HG03354 (cell line): ENCODE measurements around the gene IREB2.

Experiments
- ATAC-seq: cut with Tn5 transposase; IDR thresholded peaks from one replicate; pipeline ENCODE4 v1.9.1; 2021; ENCODE audit warnings: mild to moderate bottlenecking; ENCODE audit not compliant: unreplicated experiment, poor library complexity, severe bottlenecking

IREB2 gene, protein sequence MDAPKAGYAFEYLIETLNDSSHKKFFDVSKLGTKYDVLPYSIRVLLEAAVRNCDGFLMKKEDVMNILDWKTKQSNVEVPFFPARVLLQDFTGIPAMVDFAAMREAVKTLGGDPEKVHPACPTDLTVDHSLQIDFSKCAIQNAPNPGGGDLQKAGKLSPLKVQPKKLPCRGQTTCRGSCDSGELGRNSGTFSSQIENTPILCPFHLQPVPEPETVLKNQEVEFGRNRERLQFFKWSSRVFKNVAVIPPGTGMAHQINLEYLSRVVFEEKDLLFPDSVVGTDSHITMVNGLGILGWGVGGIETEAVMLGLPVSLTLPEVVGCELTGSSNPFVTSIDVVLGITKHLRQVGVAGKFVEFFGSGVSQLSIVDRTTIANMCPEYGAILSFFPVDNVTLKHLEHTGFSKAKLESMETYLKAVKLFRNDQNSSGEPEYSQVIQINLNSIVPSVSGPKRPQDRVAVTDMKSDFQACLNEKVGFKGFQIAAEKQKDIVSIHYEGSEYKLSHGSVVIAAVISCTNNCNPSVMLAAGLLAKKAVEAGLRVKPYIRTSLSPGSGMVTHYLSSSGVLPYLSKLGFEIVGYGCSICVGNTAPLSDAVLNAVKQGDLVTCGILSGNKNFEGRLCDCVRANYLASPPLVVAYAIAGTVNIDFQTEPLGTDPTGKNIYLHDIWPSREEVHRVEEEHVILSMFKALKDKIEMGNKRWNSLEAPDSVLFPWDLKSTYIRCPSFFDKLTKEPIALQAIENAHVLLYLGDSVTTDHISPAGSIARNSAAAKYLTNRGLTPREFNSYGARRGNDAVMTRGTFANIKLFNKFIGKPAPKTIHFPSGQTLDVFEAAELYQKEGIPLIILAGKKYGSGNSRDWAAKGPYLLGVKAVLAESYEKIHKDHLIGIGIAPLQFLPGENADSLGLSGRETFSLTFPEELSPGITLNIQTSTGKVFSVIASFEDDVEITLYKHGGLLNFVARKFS

DNA sequence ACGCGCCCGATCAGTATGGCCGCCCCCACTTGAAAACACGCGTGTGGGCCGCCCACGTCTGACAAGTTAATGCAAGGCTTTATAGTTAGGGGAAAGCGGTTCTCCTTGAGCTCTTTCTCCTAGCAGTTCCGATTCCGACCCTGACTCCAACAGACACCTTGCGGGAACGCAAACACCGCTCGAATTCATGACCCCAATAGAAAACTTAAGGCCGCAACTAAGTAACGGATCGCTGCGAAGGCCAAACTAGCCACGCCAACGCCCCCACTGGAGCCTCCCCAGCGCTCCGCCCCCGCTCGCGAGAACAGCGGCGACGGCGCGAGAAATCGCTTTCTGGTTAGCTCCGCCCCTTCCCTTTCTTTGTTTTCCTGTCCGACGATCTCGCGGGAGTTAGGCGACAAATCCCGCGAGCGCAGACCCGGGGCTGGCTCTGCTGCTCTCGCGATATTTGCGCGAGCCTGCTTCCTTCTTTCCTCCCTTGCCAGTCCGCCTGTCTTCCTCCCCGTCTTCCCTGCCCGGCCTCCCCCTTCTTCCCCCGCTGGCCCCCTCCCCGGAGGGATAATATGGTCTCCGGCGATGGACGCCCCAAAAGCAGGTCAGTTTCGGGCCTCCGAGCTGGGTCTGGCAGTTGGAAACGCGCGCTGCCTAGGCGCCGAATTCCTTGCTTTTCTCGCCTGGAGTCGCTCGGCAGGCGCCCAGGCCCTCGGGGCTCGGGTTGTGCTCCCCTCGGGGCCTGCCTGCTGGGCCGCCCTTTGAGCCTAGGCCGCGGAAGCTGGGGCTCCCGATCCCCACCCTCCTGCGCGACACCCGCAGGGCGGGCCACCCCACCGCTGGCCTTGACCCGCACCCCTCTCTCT, at the start of gene IREB2:
Gene IREB2 (plus strand): TSS at position 455 of the 857 bp plus-strand sequence. CDS start 122 bp downstream, at position 577.
- ATAC-seq, result peak; percentile 86

DNA sequence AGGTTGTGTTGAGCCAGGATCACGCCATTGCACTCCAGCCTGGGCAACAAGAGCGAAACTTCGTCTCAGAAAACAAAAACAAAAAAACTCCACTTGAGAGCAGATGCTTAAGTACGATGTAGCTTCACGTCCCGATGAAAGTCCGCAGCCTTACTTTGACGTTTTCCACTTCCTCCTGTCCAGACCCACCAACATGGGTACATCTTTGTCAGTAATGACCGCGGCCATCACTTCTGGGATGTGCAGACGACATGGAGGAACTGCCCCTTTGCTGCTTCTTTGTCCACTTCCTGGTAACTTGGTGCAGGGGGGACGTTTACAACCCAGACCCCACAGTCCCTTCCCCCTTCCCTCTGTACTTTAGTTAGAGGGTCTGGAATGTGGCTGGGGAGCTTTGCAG, 49.2 kb upstream of the IREB2 start:
- ATAC-seq, result no peak

DNA sequence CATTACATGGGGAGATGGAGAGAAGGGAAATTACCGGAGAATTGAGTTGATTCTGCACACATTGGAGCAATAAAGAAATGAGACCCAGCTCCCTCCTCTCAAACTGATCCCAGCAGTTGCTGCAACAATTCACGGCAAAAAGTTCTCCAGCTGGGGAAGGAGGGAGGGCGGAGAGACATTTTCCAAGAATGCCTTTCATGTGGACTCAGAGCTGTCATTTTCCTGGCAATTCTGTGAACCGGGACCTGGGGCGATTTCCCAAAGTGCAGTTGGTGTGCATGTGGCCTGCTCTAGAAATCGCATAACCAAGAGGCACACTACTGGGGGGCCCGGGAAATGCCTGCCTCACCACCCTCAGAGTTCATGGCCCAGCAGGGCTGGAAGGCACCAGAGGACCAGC, 48.7 kb upstream of the IREB2 start:
- ATAC-seq, result no peak

DNA sequence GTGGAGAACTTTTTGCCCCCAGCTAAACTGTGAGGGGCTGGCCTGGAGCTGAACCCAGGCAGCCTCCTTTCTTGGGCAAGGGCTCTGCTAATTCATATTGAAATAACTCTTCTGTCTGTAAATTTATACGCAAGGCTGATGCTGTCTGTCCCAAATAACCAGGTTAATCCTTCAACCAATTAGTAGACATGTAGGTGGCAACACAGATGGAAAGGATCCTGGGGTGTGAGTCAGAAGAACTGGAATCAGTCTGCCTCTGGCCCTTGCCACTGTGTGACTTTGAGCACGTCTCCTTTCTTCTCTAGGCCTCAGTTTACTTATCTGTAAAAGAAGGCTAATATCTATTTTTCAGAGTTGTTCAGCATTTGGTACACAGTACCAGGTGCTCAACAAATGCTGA, 48.3 kb upstream of the IREB2 start:
- no peak for ATAC-seq

DNA sequence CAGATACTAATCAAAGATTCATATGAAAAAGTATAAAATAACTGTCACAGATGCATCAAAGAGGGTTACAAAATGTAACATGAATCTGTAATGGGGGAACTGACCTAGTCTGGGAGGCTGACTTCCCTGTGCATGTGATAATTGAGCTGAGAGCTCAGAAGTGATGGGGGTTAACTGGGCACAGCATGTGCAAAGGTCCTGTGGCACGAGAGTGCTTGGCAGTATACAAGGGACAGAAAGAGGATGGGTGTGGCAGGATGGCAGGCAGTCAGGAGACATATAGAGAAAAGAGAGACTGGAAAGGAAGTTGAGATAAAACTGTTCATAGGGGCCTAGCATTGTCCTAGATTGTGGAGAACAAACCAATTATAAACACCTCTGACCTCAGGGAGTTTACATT, 47.8 kb upstream of the IREB2 start:
- no peak for ATAC-seq

DNA sequence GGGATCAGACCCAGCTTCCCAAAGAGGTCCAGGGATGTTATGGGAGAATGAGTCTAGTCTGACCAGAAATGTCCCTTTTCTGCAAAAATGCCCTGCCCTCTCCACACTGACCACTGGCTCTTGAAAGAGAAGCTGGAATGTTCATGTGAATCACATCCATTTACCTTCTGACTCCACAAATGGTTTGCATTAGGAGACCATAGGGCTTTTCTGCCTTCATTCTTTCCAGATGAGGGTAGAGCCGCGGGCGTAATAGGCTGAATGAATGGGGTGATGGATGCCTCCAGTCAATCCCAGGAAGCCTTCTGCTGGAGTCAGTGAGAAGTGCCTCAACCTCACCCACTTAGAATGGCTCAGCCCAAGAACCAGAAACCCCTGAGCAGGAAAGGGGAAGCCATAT, 47.2 kb upstream of the IREB2 start:
- ATAC-seq, result no peak

DNA sequence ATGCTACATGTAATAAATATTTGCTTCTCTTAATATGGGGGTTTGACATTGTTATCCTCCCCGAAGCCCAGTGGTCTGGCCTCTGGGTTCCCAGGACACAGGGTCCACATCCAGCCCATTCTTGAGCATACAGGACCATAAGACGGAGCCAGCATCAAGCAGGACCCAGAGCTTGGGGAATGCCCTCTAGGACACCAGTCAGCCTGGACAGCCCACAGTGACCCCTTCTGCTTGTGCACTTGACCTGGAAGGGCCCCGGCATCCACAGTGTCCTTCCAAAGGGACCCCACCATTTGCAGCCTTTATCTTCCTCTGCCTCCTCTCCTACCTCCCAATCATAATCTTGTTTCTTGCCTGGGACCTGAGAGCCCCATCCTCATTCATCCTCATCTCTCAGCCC, 46.2 kb upstream of the IREB2 start:
- ATAC-seq, result no peak

DNA sequence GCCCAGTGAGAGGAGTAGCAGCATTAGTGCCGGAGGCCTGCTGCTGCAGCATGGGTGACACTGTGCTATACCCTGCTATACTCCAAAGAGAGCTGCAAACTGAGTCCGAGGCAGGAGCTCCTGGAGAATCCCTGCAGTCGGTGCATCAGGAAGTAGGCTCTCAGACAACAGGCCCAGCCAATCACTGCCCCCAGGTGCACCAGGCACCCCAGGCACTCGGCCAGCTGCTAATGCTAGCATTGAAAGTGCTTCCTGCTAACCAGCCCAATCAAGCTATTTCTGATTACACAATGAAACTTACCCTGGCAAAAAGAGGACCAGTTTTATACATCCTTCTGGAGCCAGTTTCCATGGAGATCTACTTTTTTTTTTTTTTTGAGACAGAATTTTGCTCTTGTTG, 45.6 kb upstream of the IREB2 start:
- no peak for ATAC-seq

DNA sequence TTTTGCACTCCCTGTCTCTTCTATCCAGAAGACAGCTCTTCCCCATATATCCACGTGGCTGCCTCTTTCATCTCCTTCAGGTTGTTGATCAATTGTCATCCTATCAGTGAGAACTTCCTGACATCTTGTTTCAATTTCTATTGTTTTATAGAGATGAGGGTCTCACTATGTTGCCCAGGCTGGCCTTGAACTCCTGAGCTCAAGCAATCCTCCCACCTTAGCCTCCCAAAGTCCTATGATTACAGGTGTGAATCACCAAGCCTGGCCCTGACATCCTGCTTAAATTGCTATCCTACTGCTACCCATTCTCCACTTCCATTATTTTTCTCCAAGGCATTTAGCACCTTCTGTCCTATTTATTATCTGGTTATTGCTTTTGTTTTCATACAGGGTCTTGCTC, 44.9 kb upstream of the IREB2 start:
- no peak for ATAC-seq

DNA sequence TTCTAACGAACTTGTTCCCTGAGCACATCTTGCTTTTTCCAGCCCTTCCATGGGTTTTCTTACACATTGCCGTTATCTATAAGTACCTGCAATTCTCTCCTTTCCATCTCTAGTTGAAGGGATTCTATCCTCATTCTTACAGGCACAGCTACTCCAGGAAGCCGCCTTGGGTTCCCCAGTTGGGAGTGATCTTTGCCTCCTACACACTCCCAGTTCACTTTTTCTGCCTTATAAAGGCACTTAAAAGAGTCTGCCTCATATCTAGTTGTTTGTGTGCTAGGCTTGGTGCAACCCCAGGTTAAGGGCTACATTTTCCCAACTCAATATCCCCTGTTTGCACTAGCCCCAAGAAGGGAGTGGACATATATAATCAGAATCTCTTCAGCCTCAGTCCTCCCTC, 44.0 kb upstream of the IREB2 start:
- ATAC-seq, result no peak

DNA sequence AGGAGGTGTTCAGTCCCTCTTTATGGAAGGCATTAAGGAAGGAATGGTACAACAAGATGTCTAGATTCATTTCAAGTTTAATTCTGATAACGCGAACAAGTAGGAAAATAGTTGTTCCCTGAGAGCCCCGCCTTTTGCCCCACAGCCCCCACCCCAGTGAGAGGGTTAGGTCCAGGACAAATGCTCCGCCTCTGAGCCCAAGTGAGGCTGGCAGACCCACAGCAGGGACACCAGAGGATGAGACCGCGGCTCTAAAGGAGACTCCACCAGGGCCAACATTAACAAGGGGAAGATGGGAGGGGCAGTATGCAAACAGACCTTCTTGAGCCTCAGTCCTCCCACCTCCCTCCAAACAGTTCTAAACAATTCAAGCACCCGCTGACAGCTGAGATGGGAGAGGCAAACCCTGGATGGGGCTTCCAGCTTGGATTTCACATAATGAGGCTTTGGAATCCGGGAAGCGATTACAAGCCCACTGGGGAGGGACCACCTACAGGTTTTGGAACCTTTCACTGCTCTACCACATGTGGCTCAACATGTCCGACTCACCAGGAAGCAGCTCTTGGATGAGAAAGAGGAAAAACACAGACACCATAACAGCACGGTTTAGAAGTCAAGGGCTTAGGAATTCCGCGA, 42.9 kb upstream of the IREB2 start:
- no peak for ATAC-seq

DNA sequence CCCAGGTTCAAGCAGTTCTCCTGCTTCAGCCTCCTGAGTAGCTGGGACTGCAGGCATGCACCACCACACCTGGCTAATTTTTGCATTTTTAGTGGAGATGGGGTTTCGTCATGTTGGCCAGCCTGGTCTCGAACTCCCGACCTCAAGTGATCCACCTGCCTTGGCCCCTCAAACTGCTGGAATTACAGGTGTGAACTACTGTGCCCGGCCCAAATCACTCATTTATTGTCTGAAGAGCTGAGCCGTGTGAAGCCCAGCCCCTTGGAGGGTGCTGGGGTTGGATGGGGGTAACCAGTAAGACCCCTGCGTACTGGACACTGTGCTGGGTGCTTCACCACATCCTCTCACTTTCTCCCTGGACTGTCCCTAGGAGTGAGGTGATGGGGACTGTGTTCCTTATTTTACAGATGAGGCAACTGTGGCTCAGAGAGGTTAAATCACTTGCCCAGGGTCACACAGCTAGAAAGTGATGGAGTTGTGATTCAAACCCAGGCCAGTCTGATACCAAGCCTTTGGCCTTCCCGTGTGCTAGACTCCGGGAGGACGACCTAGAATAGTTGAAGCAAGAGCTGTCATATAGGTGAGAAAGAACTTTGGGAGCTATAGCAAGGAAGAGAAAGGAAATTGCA, 41.7 kb upstream of the IREB2 start:
- ATAC-seq, result no peak

DNA sequence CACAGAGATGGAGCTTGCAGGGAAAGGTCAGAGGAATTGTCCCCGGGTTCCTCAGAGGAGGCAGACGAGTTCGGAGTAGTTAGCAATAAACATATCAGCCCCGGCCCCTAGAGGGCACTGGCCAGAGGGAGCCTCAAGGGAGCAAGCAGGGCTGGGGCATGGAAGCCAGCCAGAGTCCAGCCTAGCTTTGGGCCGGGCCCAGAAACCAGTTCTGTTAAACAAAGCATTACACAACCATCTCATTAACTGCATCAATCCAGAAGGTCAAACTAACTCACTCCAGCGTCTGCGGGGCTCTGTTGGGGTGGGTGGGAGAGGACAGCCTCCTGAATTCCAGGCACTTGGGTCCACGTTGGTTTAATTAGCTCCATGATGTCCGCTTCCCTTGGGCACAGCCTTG, 41.0 kb upstream of the IREB2 start:
- ATAC-seq, result no peak

DNA sequence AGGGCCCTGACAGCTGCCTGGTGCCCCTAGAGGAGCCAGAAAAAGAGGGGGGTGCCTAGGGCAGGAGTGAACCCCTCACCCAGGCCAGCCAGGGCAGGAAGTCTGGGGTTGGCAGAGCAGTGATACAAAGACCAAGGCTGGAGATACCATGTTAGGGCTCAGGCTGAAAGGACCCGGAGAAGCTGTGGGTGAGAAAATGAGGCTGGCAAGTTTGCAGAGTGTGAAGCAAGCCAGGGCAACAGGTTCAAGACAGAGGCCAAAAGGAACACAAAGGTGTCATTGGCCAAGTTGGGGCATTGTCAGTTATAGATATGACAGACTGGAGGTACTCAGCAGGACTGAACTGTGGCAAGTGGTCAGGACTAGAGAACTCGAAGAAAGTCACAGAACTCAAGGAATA, 40.6 kb upstream of the IREB2 start:
- ATAC-seq, result no peak

DNA sequence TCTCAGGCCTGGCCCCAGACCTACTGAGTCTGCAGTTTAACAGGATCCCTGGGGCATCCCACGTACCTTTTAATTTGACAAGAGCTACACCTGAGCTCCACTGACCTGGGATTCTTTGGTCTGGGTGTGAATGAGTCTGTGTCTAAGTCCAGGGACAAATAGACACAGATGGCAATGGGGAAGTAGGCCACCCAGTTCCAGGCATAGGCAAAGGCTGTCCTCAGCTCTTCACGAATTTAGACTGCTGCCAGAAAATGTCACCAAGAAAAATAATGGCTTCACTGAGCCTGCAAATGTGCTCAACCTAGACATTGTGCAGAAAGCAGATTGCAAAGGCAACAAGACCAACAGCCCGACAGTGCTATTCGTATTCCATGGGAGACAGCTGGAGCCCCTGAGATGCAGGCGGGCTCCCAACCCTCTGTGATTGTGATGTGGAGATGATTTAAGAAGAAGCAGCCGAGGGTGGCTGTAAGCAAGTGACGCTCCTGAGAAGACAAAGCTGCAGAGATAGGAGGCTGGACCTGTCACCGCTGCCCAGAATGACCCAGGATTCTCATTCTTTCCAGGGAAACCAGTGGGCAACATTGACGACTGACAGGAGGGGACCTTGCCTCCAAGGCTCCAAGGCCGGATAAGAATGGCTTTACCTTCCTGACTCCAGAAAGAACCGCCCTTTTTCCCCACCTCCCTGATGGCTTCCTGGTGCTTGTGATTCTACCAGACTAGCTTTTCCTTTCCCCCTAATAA, 39.8 kb upstream of the IREB2 start:
- ATAC-seq, result no peak

DNA sequence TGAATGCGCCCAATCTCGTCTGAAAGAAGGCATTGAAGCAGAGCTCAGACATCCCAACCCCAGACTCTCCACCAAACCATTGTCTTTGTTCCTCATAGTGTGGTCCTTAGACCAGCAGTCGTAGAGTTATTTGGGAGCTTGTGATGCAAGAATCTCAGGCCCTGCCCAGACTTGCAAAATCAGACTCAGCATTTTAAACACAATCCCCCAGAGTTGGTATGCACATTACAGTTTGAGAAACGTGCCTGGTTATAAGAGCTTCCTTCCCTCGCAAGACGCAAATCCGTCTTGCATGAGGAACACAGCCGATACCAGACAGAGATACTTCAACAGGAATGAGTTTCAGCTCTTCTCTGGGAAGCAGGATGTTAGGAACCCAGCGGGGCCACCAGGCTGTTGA, 38.9 kb upstream of the IREB2 start:
- ATAC-seq, result no peak

DNA sequence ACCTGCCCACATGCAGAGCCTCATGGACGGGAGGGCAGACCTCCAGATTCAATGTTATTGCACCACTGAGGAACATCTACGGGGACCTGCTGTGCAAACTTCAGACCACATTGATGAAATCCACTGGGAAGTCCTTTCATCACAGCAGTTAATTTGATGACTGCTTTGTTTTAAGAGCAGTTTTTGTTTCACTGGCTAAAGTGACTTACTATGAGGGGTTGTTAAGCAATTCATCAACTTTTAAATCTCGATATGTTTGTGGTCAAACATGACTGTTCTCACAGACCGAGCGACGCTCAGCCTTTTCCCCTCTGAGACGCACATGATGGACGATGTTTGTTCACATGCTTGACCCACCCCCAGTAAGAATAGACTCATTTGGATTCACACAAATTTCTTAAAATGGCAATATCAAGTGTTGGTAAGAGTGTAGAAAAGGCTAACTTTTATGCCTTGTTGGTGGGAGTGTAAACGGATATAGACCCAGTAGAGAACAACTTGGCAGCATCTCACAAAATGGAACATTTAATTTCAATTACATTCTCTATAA, 35.9 kb upstream of the IREB2 start:
- ATAC-seq, result no peak

DNA sequence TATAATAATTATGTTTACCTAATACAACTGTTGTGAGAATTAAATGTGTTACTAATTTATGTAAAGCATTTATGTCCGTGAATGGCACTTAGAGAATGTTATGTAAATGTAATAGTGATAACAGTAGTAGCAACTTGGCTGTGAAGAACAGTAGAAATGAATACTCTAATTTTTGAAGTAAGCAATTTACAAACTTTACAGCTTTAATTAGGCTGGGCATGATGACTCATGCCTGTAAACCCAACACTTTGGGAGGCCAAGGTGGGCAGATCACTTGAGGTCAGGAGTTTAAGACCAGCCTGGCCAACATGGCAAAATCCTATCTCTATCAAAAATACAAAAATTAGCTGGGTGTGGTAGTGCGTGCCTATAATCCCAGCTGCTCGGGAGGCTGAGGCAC, 33.9 kb upstream of the IREB2 start:
- ATAC-seq, result no peak
